Endothelial cell of umbilical vein (primary cell): ENCODE results near the gene CST9L. TPM values are rescaled to one million over a fixed set of nuclear protein-coding genes. Genes with fewer than 3 reads are reported as not detected.

ENCODE experiments used
- BruUV-seq: library from RNA; stranded (reverse); fragments of 400-500 nt; replicated peaks from 2 replicates; lab custom pipeline; 2021; lab: Mats Ljungman, UMichigan
- CTCF ChIA-PET: fragments of 300-600, 350-600 bp; sonication (Branson Sonifier 250); formaldehyde crosslinking; loops from one replicate; lab custom pipeline; 2021; ENCODE audit warnings: antibody characterized with exemption, inconsistent platforms; lab: Charles Lee
- POLR2A ChIA-PET: fragments of 300-600, 350-600 bp; sonication (Branson Sonifier 250); formaldehyde crosslinking; loops from one replicate; lab custom pipeline; 2021; ENCODE audit warnings: antibody characterized with exemption, inconsistent platforms; lab: Charles Lee
- DNase-seq: peaks from one replicate; pipeline ENCODE4 v3.0.0-alpha.2; 2011; ENCODE audit warnings: low read depth, low spot score
- FAIRE-seq: peaks from 2 replicates; lab custom pipeline; 2011; peaks lifted over from hg19 to GRCh38; lab: Jason Lieb, UNC
- H2AFZ ChIP-seq: 2 replicates; pipeline ENCODE4 v1.6.0; 2012; ENCODE audit warnings: low read depth, low read length, control low read depth, inconsistent platforms
- H3K27ac ChIP-seq: 2 replicates; pipeline ENCODE4 v1.5.1; 2011; ENCODE audit warnings: low read depth, mild to moderate bottlenecking, control low read depth, low read length, moderate library complexity; ENCODE audit not compliant: insufficient read depth
- H3K27me3 ChIP-seq, 2 experiments: 2 replicates each; pipeline versions ENCODE4 v1.6.0 to v1.6.1; 2011; ENCODE audit warnings: low read length in 2 of 2, mixed read lengths in 1 of 2; ENCODE audit not compliant: control insufficient read depth in 2 of 2, insufficient read depth in 2 of 2
- H3K36me3 ChIP-seq, 2 experiments: 2 replicates in 1 of 2; 3 replicates in 1 of 2; pipeline ENCODE4 v1.5.1; 2011; ENCODE audit warnings: low read length in 2 of 2, mild to moderate bottlenecking in 1 of 2, moderate library complexity in 1 of 2; ENCODE audit not compliant: control insufficient read depth in 2 of 2, insufficient read depth in 2 of 2; ENCODE audit errors: extremely low read depth in 1 of 2
- H3K4me1 ChIP-seq: 3 replicates; pipeline ENCODE4 v1.5.1; 2011; ENCODE audit warnings: mild to moderate bottlenecking, low read length; ENCODE audit not compliant: control insufficient read depth, insufficient read depth; ENCODE audit errors: extremely low read depth
- H3K4me2 ChIP-seq: 2 replicates; pipeline ENCODE4 v1.6.1; 2011; ENCODE audit warnings: low read length, control low read depth, mixed read lengths; ENCODE audit not compliant: insufficient read depth
- H3K4me3 ChIP-seq, 3 experiments: fragments of 200-600 bp in 1 of 3; sonication (generic), shearing (Covaris generic) in 1 of 3; replicated peaks in 1 of 3; 2 replicates each; pipeline ENCODE4 v1.5.1; 2011 to 2016; ENCODE audit warnings: control low read depth in 3 of 3, low read length in 3 of 3, mild to moderate bottlenecking in 2 of 3, inconsistent platforms in 1 of 3, low read depth in 1 of 3, moderate library complexity in 1 of 3; ENCODE audit not compliant: insufficient read depth in 1 of 3
- H3K79me2 ChIP-seq: 2 replicates; pipeline ENCODE4 v1.6.0; 2012; ENCODE audit warnings: low read length, inconsistent platforms; ENCODE audit not compliant: control insufficient read depth, insufficient read depth
- H3K9ac ChIP-seq: replicated peaks from 2 replicates; pipeline ENCODE3; 2011; ENCODE audit warnings: low read length, control low read depth; ENCODE audit not compliant: insufficient read depth; ENCODE audit errors: extremely low read depth
- H3K9me1 ChIP-seq: replicated peaks from 3 replicates; pipeline ENCODE4 v1.6.0; 2011; ENCODE audit warnings: mild to moderate bottlenecking, low read length; ENCODE audit not compliant: control insufficient read depth, insufficient read depth; ENCODE audit errors: extremely low read depth
- H3K9me3 ChIP-seq: replicated peaks from 2 replicates; pipeline ENCODE4 v1.5.1; 2012; ENCODE audit warnings: low read length, inconsistent platforms; ENCODE audit not compliant: control insufficient read depth, insufficient read depth
- H4K20me1 ChIP-seq: replicated peaks from 2 replicates; pipeline ENCODE3; 2011; ENCODE audit warnings: mild to moderate bottlenecking, low read length; ENCODE audit not compliant: control insufficient read depth, insufficient read depth; ENCODE audit errors: extremely low read depth
- EZH2 ChIP-seq: IDR thresholded peaks from 2 replicates; pipeline ENCODE4 v1.6.1; 2012; ENCODE audit warnings: borderline replicate concordance, low read depth, mild to moderate bottlenecking, moderate library complexity, low read length, inconsistent platforms; ENCODE audit not compliant: severe bottlenecking
- FOS ChIP-seq: IDR thresholded peaks from 2 replicates; pipeline ENCODE4 v1.6.1; 2011; ENCODE audit warnings: mild to moderate bottlenecking, low read length, moderate library complexity, borderline replicate concordance; ENCODE audit not compliant: insufficient read depth
- GATA2 ChIP-seq: IDR thresholded peaks from 2 replicates; pipeline ENCODE4 v1.7.0; 2011; ENCODE audit warnings: low read depth, mild to moderate bottlenecking, moderate library complexity, mixed read lengths, low read length; ENCODE audit not compliant: insufficient read length, insufficient read depth
- JUN ChIP-seq: IDR thresholded peaks from 2 replicates; pipeline ENCODE4 v1.6.1; 2011; ENCODE audit warnings: borderline replicate concordance, low read depth; ENCODE audit not compliant: insufficient read length, insufficient read depth
- MYC ChIP-seq: IDR thresholded peaks from one replicate; pipeline ENCODE4 v1.6.1; 2011; ENCODE audit warnings: mild to moderate bottlenecking, low read depth, low read length
- POLR2A ChIP-seq: IDR thresholded peaks from 2 replicates; pipeline ENCODE4 v1.6.1; 2012; ENCODE audit warnings: low read depth, mild to moderate bottlenecking, control low read depth, low read length
- POLR2AphosphoS5 ChIP-seq: IDR thresholded peaks from 2 replicates; pipeline ENCODE4 v1.6.1; 2012; ENCODE audit warnings: low read depth, mild to moderate bottlenecking, control low read depth, low read length, moderate library complexity; ENCODE audit not compliant: insufficient read depth
- dilution Hi-C: fragments of 300-500 bp; cut with MboI; formaldehyde crosslinking; loops from one replicate; pipeline ENCODE4 v1.15.0; 2019; ENCODE audit warnings: low sequenced_read_pairs; ENCODE audit not compliant: extremely low pct_ligation_motif_present
- intact Hi-C: fragments of 100-400 bp; cut with micrococcal nuclease; formaldehyde crosslinking; loops from one replicate; pipeline ENCODE4 v1.10.0; 2022
- polyA plus RNA-seq, 4 experiments: library from polyadenylated mRNA; depleted of rRNA in 3 of 4; stranded (reverse) in 3 of 4; unstranded in 1 of 4; fragments of >200 nt; gene quantifications; 2 replicates each; pipeline versions ENCODE4 v1.2.1 to v1.2.3, GENCODE V29; 2011 to 2012; ENCODE audit warnings: missing spikeins in 1 of 4
- total RNA-seq: library from RNA; stranded (reverse); gene quantifications from 2 replicates; pipeline ENCODE4 v1.2.3, GENCODE V29; 2021
- TF ChIP-seq, protein P1 (sequence below), 2 donors: IDR thresholded peaks; 1 replicate in 1 of 2; 2 replicates in 1 of 2; pipeline ENCODE4 v1.5.1; 2011; ENCODE audit warnings: low read length in 2 of 2, mild to moderate bottlenecking in 2 of 2, moderate library complexity in 2 of 2, control low read depth in 1 of 2, inconsistent platforms in 1 of 2, low read depth in 1 of 2; ENCODE audit not compliant: insufficient read depth in 1 of 2; ENCODE audit errors: extremely low read depth in 1 of 2
- TF ChIP-seq, protein P2 (sequence below): IDR thresholded peaks from 2 replicates; pipeline ENCODE4 v1.6.1; 2011; ENCODE audit not compliant: insufficient read depth, insufficient read length

The CST9L gene
- total and polyA plus RNA-seq, 2 donors (not counting 3 experiments of a cell fraction or from before 2014, with no cell fraction given), result not detected

DNA sequence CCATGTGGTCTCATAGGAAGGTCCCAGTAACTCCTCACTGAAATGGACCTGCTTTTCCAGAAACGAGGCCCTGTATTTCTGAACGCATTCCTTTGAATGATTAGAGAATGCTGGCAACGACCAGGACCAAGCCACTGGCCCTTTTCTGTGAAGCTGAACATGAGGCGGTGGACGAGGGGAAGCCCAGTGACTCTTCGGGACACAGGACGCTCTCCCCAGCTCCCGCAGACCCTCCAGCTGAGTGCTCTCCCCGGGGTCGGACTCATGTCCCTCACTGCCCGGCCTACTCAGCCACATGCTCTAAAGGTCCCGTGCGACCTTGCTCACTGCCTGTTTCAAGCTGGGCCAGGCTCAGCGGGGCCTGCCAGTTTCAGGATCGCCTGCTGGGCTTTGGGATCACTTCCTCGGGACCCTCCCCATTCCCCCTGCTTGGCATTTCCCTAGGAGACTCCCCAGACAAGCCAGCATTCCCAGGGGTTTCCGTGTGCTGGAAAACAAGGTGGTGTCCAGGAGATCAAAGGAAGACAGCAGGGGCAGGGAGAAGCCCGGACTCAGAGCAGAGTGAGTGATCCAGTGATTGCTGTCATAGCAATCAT is 40.1 kb upstream of the CST9L start:
- no peak for TF ChIP-seq MYC
- TF ChIP-seq GATA2, result no peak
- no peak for TF ChIP-seq FOS
- no peak for TF ChIP-seq EZH2
- H3K27me3 ChIP-seq, result peaks cover 6 to 12% of the 10 kb centered on the region in 2 experiments
- no peak for FAIRE-seq
- no peaks in the 10 kb centered on the region for H3K9me3 ChIP-seq
- no peak overlapping the region for H2AFZ ChIP-seq
- no peaks in the 10 kb centered on the region for H3K36me3 ChIP-seq
- H3K4me2 ChIP-seq, result no peak overlapping the region
- no peaks in the 10 kb centered on the region for H3K9me1 ChIP-seq
- ChIA-PET POLR2A (no interaction called here), CTCF (interaction anchor here (1.3 to 2.8 kb wide), 4 partner anchors 14 to 166 kb away, joined by 3 to 12 read pairs (median 6); partner anchors contain the start of gene CST3)
- no peak for DNase-seq
- no TSS peak for BruUV-seq
- no peak overlapping the region for H3K4me3 ChIP-seq
- dilution Hi-C loops (no loop called here), intact Hi-C loops (loop anchor here (10.0 kb wide), 3 partner anchors 56 to 924 kb away; partner anchors contain the start of gene THBD)
- no peaks in the 10 kb centered on the region for H4K20me1 ChIP-seq
- H3K9ac ChIP-seq, result no peak overlapping the region
- H3K27ac ChIP-seq, result no peak overlapping the region
- no peaks in the 10 kb centered on the region for H3K79me2 ChIP-seq
- no peaks in the 10 kb centered on the region for H3K4me1 ChIP-seq

DNA sequence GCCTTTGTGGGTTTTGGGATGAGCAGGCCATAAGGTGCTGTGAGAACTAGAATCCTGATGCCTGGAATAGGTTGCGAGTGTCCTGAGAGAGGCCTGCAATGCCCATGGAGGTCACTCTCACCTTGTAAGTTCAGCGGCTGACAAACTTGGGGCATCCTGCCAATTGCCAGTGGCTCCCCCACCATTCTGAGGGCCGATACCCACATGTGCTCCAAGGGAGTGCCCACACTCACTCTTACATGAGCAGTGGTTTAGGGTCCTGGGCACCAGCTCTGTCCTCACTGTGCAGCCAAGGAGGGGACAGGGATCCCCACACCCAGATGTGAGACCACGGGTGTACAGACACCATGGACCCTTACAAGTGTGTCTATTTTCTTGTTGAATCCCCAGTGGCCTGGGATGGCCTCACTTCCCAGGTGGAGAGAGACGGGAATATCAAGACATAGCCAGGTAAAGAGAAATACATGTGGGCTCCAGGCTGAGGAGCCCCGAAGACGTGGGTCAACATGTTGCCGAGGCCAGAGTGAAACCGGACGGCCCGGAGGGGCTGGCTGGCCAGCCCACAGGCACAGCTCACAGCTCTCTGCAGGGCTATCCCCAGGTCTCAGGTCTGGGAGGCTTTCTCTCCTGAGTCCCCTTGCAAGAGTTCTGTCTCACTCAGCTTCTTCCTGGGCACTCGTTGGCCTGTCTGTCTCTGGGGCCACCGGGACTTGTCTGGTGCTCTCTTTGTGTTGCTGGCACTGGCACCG is 39.4 kb upstream of the CST9L start:
- CTCF ChIA-PET, result interaction anchor here (0.8 to 2.8 kb wide), 7 partner anchors 12 to 386 kb away, joined by 3 to 12 read pairs (median 4); partner anchors contain the start of gene CST3
- no peaks in the 10 kb centered on the region for H3K79me2 ChIP-seq
- no peaks in the 10 kb centered on the region for H3K9me3 ChIP-seq
- H3K27me3 ChIP-seq, result peaks cover 6 to 12% of the 10 kb centered on the region in 2 experiments
- H3K9me1 ChIP-seq, result no peaks in the 10 kb centered on the region
- dilution Hi-C loops (no loop called here), intact Hi-C loops (loop anchor here (10.0 kb wide), 3 partner anchors 57 to 923 kb away; partner anchors contain the start of gene THBD)
- H3K9ac ChIP-seq, result no peak overlapping the region
- H3K27ac ChIP-seq, result no peak overlapping the region
- no TSS peak for BruUV-seq
- no peaks in the 10 kb centered on the region for H4K20me1 ChIP-seq
- H3K4me3 ChIP-seq, result no peak overlapping the region
- no peaks in the 10 kb centered on the region for H3K4me1 ChIP-seq
- FAIRE-seq, result no peak
- H2AFZ ChIP-seq, result no peak overlapping the region
- POLR2A ChIA-PET, result no interaction called here
- TF ChIP-seq, protein P1, sequence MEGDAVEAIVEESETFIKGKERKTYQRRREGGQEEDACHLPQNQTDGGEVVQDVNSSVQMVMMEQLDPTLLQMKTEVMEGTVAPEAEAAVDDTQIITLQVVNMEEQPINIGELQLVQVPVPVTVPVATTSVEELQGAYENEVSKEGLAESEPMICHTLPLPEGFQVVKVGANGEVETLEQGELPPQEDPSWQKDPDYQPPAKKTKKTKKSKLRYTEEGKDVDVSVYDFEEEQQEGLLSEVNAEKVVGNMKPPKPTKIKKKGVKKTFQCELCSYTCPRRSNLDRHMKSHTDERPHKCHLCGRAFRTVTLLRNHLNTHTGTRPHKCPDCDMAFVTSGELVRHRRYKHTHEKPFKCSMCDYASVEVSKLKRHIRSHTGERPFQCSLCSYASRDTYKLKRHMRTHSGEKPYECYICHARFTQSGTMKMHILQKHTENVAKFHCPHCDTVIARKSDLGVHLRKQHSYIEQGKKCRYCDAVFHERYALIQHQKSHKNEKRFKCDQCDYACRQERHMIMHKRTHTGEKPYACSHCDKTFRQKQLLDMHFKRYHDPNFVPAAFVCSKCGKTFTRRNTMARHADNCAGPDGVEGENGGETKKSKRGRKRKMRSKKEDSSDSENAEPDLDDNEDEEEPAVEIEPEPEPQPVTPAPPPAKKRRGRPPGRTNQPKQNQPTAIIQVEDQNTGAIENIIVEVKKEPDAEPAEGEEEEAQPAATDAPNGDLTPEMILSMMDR (IDR thresholded peaks at IDR 0.05; ENCODE audit: extremely low read depth in 1 of 2, insufficient read depth in 1 of 2, low read depth in 1 of 2, low read length in 2 of 2), result no peak
- TF ChIP-seq EZH2, result no peak
- no peak for TF ChIP-seq GATA2
- TF ChIP-seq MYC, result no peak
- TF ChIP-seq POLR2AphosphoS5, result no peak
- no peak for TF ChIP-seq FOS
- no peak for TF ChIP-seq JUN
- TF ChIP-seq, protein P2, sequence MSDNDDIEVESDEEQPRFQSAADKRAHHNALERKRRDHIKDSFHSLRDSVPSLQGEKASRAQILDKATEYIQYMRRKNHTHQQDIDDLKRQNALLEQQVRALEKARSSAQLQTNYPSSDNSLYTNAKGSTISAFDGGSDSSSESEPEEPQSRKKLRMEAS, result no peak
- TF ChIP-seq POLR2A, result no peak
- no peak for DNase-seq
- no peaks in the 10 kb centered on the region for H3K36me3 ChIP-seq
- no peak overlapping the region for H3K4me2 ChIP-seq
